Endothelial cell of umbilical vein (primary cell): ENCODE measurements around the gene GNAQ.

Experiments used
- EZH2 ChIP-seq: IDR thresholded peaks from 2 replicates; pipeline ENCODE4 v1.6.1; 2012; ENCODE audit warnings: borderline replicate concordance, low read depth, mild to moderate bottlenecking, moderate library complexity, low read length, inconsistent platforms; ENCODE audit not compliant: severe bottlenecking
- FOS ChIP-seq: IDR thresholded peaks from 2 replicates; pipeline ENCODE4 v1.6.1; 2011; ENCODE audit warnings: mild to moderate bottlenecking, low read length, moderate library complexity, borderline replicate concordance; ENCODE audit not compliant: insufficient read depth
- GATA2 ChIP-seq: IDR thresholded peaks from 2 replicates; pipeline ENCODE4 v1.7.0; 2011; ENCODE audit warnings: low read depth, mild to moderate bottlenecking, moderate library complexity, mixed read lengths, low read length; ENCODE audit not compliant: insufficient read length, insufficient read depth
- JUN ChIP-seq: IDR thresholded peaks from 2 replicates; pipeline ENCODE4 v1.6.1; 2011; ENCODE audit warnings: borderline replicate concordance, low read depth; ENCODE audit not compliant: insufficient read length, insufficient read depth
- POLR2A ChIP-seq: IDR thresholded peaks from 2 replicates; pipeline ENCODE4 v1.6.1; 2012; ENCODE audit warnings: low read depth, mild to moderate bottlenecking, control low read depth, low read length
- POLR2AphosphoS5 ChIP-seq: IDR thresholded peaks from 2 replicates; pipeline ENCODE4 v1.6.1; 2012; ENCODE audit warnings: low read depth, mild to moderate bottlenecking, control low read depth, low read length, moderate library complexity; ENCODE audit not compliant: insufficient read depth
- TF ChIP-seq, protein P1 (sequence below), 2 donors: IDR thresholded peaks; 1 replicate in 1 of 2; 2 replicates in 1 of 2; pipeline ENCODE4 v1.5.1; 2011; ENCODE audit warnings: low read length in 2 of 2, mild to moderate bottlenecking in 2 of 2, moderate library complexity in 2 of 2, control low read depth in 1 of 2, inconsistent platforms in 1 of 2, low read depth in 1 of 2; ENCODE audit not compliant: insufficient read depth in 1 of 2; ENCODE audit errors: extremely low read depth in 1 of 2
- TF ChIP-seq, protein P2 (sequence below): IDR thresholded peaks from 2 replicates; pipeline ENCODE4 v1.6.1; 2011; ENCODE audit not compliant: insufficient read depth, insufficient read length

DNA sequence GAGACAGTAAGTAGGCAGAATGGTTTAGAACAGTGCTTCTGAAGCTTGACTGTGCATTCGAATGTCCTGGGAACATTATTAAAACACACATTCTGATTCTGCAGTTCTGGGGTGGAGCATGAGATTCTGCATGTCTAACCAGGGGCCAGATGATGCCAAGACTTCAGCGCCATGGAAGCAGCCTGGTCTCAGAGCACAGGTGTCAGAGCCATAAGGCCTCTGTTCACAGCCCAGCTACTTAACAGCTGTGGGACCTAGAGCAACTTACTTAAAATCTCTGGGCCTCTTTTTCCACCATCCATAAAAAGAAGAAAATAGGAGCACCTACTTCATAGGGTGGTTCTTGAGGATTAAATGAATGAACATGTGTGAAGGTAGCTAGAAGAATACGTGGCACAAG, 84.0 kb downstream of the GNAQ start:
- no peak for TF ChIP-seq POLR2AphosphoS5
- TF ChIP-seq, protein P1, sequence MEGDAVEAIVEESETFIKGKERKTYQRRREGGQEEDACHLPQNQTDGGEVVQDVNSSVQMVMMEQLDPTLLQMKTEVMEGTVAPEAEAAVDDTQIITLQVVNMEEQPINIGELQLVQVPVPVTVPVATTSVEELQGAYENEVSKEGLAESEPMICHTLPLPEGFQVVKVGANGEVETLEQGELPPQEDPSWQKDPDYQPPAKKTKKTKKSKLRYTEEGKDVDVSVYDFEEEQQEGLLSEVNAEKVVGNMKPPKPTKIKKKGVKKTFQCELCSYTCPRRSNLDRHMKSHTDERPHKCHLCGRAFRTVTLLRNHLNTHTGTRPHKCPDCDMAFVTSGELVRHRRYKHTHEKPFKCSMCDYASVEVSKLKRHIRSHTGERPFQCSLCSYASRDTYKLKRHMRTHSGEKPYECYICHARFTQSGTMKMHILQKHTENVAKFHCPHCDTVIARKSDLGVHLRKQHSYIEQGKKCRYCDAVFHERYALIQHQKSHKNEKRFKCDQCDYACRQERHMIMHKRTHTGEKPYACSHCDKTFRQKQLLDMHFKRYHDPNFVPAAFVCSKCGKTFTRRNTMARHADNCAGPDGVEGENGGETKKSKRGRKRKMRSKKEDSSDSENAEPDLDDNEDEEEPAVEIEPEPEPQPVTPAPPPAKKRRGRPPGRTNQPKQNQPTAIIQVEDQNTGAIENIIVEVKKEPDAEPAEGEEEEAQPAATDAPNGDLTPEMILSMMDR (IDR thresholded peaks at IDR 0.05; ENCODE audit: extremely low read depth in 1 of 2, insufficient read depth in 1 of 2, low read depth in 1 of 2, low read length in 2 of 2): no peak
- TF ChIP-seq EZH2: no peak
- no peak for TF ChIP-seq POLR2A
- TF ChIP-seq GATA2: no peak
- TF ChIP-seq, protein P2, sequence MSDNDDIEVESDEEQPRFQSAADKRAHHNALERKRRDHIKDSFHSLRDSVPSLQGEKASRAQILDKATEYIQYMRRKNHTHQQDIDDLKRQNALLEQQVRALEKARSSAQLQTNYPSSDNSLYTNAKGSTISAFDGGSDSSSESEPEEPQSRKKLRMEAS: no peak
- TF ChIP-seq JUN: no peak
- TF ChIP-seq FOS: no peak
